ENCODE measurements around the gene HNRNPDL. TPM values are rescaled to one million over a fixed set of nuclear protein-coding genes. Genes with fewer than 3 reads are reported as not detected.

Gene HNRNPDL
- total and polyA plus RNA-seq, 2 experiments from 2014 or later, result 132 to 150 TPM

DNA sequence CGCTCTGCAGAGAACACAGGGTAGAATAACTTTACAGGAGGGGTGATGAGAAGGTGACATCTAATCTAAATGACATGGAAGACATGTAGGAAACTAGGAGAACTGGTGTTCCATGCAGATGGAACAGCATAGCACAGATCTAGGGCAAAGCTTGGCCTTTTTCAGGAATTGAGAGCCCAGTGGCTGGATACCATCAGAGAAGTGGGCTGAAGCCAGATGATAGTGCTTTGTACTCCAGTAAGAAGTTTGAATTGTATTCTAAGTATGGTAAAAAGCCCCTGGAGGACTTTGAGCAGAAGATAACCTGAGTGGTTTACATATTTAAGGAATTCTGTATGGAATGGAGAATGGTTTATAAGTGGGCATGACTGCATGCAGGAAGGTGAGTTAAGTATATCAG is 33.0 kb upstream of the HNRNPDL start:
- H3K27ac ChIP-seq, result no peak overlapping the region
- no peak overlapping the region for H3K4me2 ChIP-seq (ENCODE audit: unreplicated experiment)
- no peaks in the 10 kb centered on the region for H3K9me3 ChIP-seq (ENCODE audit: low read depth)
- TF ChIP-seq EZH2 (IDR thresholded peaks at IDR 0.05; ENCODE audit: insufficient read depth, poor library complexity, severe bottlenecking) (no peak), EZH2phosphoT487 (IDR thresholded peaks at IDR 0.05; ENCODE audit: insufficient read depth, low read depth) (no peak)
- H3K36me3 ChIP-seq (ENCODE audit: low read depth), result 0 out of 2 replicates have a peak, but pooled peaks cover 8% of the 10 kb centered on the region
- no peaks in the 10 kb centered on the region for H3K79me2 ChIP-seq (ENCODE audit: insufficient read depth)
- H4K20me1 ChIP-seq (ENCODE audit: insufficient read depth), result no peaks in the 10 kb centered on the region
- H2AFZ ChIP-seq, result no peak overlapping the region
- no peaks in the 10 kb centered on the region for H3K4me1 ChIP-seq (ENCODE audit: insufficient read depth)
- peaks cover 34% of the 10 kb centered on the region for H3F3A ChIP-seq (ENCODE audit: insufficient read depth)
- in situ Hi-C loops (cut with MboI), result loop anchor here (10.0 to 25.0 kb wide), 3 partner anchors 272 to 799 kb away; no protein-coding TSS in a partner anchor
- DNase-seq, result no peak
- no peaks in the 10 kb centered on the region for H3K9me2 ChIP-seq (ENCODE audit: insufficient read depth)
- no peaks in the 10 kb centered on the region for H3K27me3 ChIP-seq (replicated peaks; ENCODE audit: insufficient read depth)
- 96 to 100% methylated on average over 1 of the region's 1 CpG for WGBS, 2 experiments (ENCODE audit: low coverage in 1 of 2, low lambda C conversion rate in 2 of 2, missing lambda C conversion rate in 2 of 2)
- no peak overlapping the region for H3K4me3 ChIP-seq
- no peak overlapping the region for H3K9ac ChIP-seq

GRCh38 chr4:82462415-82462831 is 32.2 kb upstream of the HNRNPDL start:
- WGBS, 2 experiments (ENCODE audit: low coverage in 1 of 2, low lambda C conversion rate in 2 of 2, missing lambda C conversion rate in 2 of 2), result 2 to 4% methylated on average over 7 of the region's 7 CpGs
- no peaks in the 10 kb centered on the region for H3K9me3 ChIP-seq (ENCODE audit: low read depth)
- 0 out of 2 replicates have a peak overlapping the region, but pooled peaks have one; percentile 21 for H2AFZ ChIP-seq
- no peaks in the 10 kb centered on the region for H3K9me2 ChIP-seq (ENCODE audit: insufficient read depth)
- TF ChIP-seq EZH2phosphoT487 (IDR thresholded peaks at IDR 0.05; ENCODE audit: insufficient read depth, low read depth) (no peak), EZH2 (IDR thresholded peaks at IDR 0.05; ENCODE audit: insufficient read depth, poor library complexity, severe bottlenecking) (no peak)
- peak overlapping the region; percentile 30 for H3K4me2 ChIP-seq (ENCODE audit: unreplicated experiment)
- H3K27ac ChIP-seq, result no peak overlapping the region
- H4K20me1 ChIP-seq (ENCODE audit: insufficient read depth), result no peaks in the 10 kb centered on the region
- H3K4me3 ChIP-seq, result no peak overlapping the region
- H3F3A ChIP-seq (ENCODE audit: insufficient read depth), result peaks cover 32% of the 10 kb centered on the region
- peak; percentile 88 for DNase-seq
- no peaks in the 10 kb centered on the region for H3K79me2 ChIP-seq (ENCODE audit: insufficient read depth)
- 0 out of 2 replicates have a peak, but pooled peaks cover 10% of the 10 kb centered on the region for H3K36me3 ChIP-seq (ENCODE audit: low read depth)
- in situ Hi-C loops (cut with MboI), result loop anchor here (10.0 to 25.0 kb wide), 3 partner anchors 272 to 800 kb away; no protein-coding TSS in a partner anchor
- H3K4me1 ChIP-seq (ENCODE audit: insufficient read depth), result no peaks in the 10 kb centered on the region
- H3K27me3 ChIP-seq (replicated peaks; ENCODE audit: insufficient read depth), result no peaks in the 10 kb centered on the region
- H3K9ac ChIP-seq, result no peak overlapping the region

- in situ Hi-C loops (cut with MboI), result loop anchor here (10.0 to 25.0 kb wide), 3 partner anchors 273 to 801 kb away; no protein-coding TSS in a partner anchor
- Histone ChIP-seq H3K27ac (no peak overlapping the region), H3K4me2 (ENCODE audit: unreplicated experiment) (no peak overlapping the region), H3K9me2 (ENCODE audit: insufficient read depth) (no peaks in the 10 kb centered on the region), H2AFZ (no peak overlapping the region), H3K27me3 (replicated peaks; ENCODE audit: insufficient read depth) (no peaks in the 10 kb centered on the region), H3K4me1 (ENCODE audit: insufficient read depth) (no peaks in the 10 kb centered on the region), H4K20me1 (ENCODE audit: insufficient read depth) (no peaks in the 10 kb centered on the region), H3K36me3 (ENCODE audit: low read depth) (0 out of 2 replicates have a peak, but pooled peaks cover 15% of the 10 kb centered on the region), H3F3A (ENCODE audit: insufficient read depth) (peaks cover 28% of the 10 kb centered on the region), H3K9me3 (ENCODE audit: low read depth) (no peaks in the 10 kb centered on the region), H3K79me2 (ENCODE audit: insufficient read depth) (no peaks in the 10 kb centered on the region), H3K4me3 (no peak overlapping the region), H3K9ac (no peak overlapping the region)
- DNase-seq, result no peak
- WGBS, 2 experiments (ENCODE audit: low coverage in 1 of 2, low lambda C conversion rate in 2 of 2, missing lambda C conversion rate in 2 of 2), result 95 to 97% methylated on average over 2 of the region's 2 CpGs
- no peak for TF ChIP-seq EZH2 (IDR thresholded peaks at IDR 0.05; ENCODE audit: insufficient read depth, poor library complexity, severe bottlenecking)
- no peak for TF ChIP-seq EZH2phosphoT487 (IDR thresholded peaks at IDR 0.05; ENCODE audit: insufficient read depth, low read depth)
Observed at GRCh38 chr4:82461710-82462109, 31.4 kb upstream of the HNRNPDL start.

DNA sequence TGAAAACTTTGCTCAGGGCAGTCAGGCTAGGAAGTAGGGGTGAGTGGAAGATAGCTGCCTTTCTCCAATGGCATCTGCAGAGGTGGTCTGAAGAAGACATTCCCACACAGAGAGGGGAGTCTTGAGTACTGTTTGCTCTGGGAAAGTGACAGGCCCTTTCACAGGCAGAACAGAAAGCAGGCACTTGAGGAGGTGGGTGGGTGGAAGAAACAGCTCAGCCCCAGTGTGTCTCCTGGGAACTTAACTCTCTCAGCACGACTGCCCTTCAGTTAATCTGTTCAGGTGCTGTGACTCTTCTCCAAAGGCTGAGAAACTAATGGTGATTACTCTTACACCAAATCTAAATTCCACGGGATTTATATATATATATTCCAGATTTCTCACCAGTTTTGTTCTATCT is 28.5 kb upstream of the HNRNPDL start:
- DNase-seq, result no peak
- Histone ChIP-seq H3K9me2 (ENCODE audit: insufficient read depth) (no peaks in the 10 kb centered on the region), H3F3A (ENCODE audit: insufficient read depth) (peaks cover 28% of the 10 kb centered on the region), H3K9ac (no peak overlapping the region), H3K4me1 (ENCODE audit: insufficient read depth) (no peaks in the 10 kb centered on the region), H3K36me3 (ENCODE audit: low read depth) (0 out of 2 replicates have a peak, but pooled peaks cover 20% of the 10 kb centered on the region), H3K4me3 (no peak overlapping the region), H3K4me2 (ENCODE audit: unreplicated experiment) (no peak overlapping the region), H3K9me3 (ENCODE audit: low read depth) (no peaks in the 10 kb centered on the region), H4K20me1 (ENCODE audit: insufficient read depth) (no peaks in the 10 kb centered on the region), H2AFZ (no peak overlapping the region), H3K27ac (no peak overlapping the region), H3K79me2 (ENCODE audit: insufficient read depth) (no peaks in the 10 kb centered on the region; the same call in 1 of the 2 replicates), H3K27me3 (replicated peaks; ENCODE audit: insufficient read depth) (no peaks in the 10 kb centered on the region)
- WGBS, 2 experiments (ENCODE audit: low coverage in 1 of 2, low lambda C conversion rate in 2 of 2, missing lambda C conversion rate in 2 of 2), result 100% methylated on average over 2 of the region's 2 CpGs
- TF ChIP-seq EZH2 (IDR thresholded peaks at IDR 0.05; ENCODE audit: insufficient read depth, poor library complexity, severe bottlenecking), result no peak
- no peak for TF ChIP-seq EZH2phosphoT487 (IDR thresholded peaks at IDR 0.05; ENCODE audit: insufficient read depth, low read depth)
- in situ Hi-C loops (cut with MboI), result loop anchor here (25.0 kb wide), 1 partner anchor 804 kb away; no protein-coding TSS in a partner anchor

Measured in GM23248 (cell line).